H1 (cell line): Measurements from ENCODE around the gene TOMM6. TPM values are rescaled to one million over a fixed set of nuclear protein-coding genes. Genes with fewer than 3 reads are reported as not detected.

Source experiments
- CTCF ChIA-PET: fragments of 300-600 bp; sonication (Branson Sonifier 250); formaldehyde crosslinking; loops from one replicate; lab custom pipeline; 2021; ENCODE audit not compliant: partially characterized antibody; lab: Charles Lee
- POLR2A ChIA-PET: fragments of 300-600 bp; sonication (Branson Sonifier 250); formaldehyde crosslinking; loops from one replicate; lab custom pipeline; 2021; ENCODE audit warnings: inconsistent platforms; ENCODE audit not compliant: partially characterized antibody; lab: Charles Lee
- DNase-seq, 2 experiments: peaks; one replicate each; pipeline versions ENCODE4 v3.0.0 to v3.0.0-alpha.2; 2010 to 2022; ENCODE audit warnings: low spot score in 2 of 2, low read depth in 1 of 2, mixed read lengths in 1 of 2
- FAIRE-seq: peaks from 2 replicates; lab custom pipeline; 2011; peaks lifted over from hg19 to GRCh38; lab: Jason Lieb, UNC
- H2AFZ ChIP-seq: 2 replicates; pipeline ENCODE4 v1.8.1; 2012; ENCODE audit warnings: low read length, inconsistent platforms
- H2AK5ac ChIP-seq: 2 replicates; pipeline ENCODE4 v1.6.1; 2013; ENCODE audit warnings: low read depth, low read length
- H2BK120ac ChIP-seq: replicated peaks from 2 replicates; pipeline ENCODE3; 2013; ENCODE audit warnings: low read depth, low read length, inconsistent platforms
- H2BK12ac ChIP-seq: 2 replicates; pipeline ENCODE4 v1.6.1; 2013; ENCODE audit warnings: low read depth, low read length
- H2BK15ac ChIP-seq: 2 replicates; pipeline ENCODE4 v1.6.1; 2013; ENCODE audit warnings: low read length
- H2BK20ac ChIP-seq: 2 replicates; pipeline ENCODE4 v1.6.1; 2013; ENCODE audit warnings: low read length
- H2BK5ac ChIP-seq: 2 replicates; pipeline ENCODE4 v1.6.1; 2013; ENCODE audit warnings: low read depth, low read length
- H3K14ac ChIP-seq: 2 replicates; pipeline ENCODE4 v1.6.1; 2013; ENCODE audit warnings: inconsistent platforms; ENCODE audit not compliant: insufficient read length
- H3K18ac ChIP-seq: 2 replicates; pipeline ENCODE4 v1.6.1; 2013; ENCODE audit warnings: low read length; ENCODE audit errors: extremely low read depth
- H3K23ac ChIP-seq: 2 replicates; pipeline ENCODE4 v1.6.1; 2013; ENCODE audit warnings: inconsistent platforms; ENCODE audit not compliant: insufficient read length
- H3K23me2 ChIP-seq: 2 replicates; pipeline ENCODE4 v1.6.1; 2013; ENCODE audit warnings: low read depth, low read length
- H3K27ac ChIP-seq: 2 replicates; pipeline ENCODE4 v1.6.1; 2011; ENCODE audit warnings: low read depth, low read length, inconsistent platforms
- H3K27me3 ChIP-seq, 4 experiments: replicated peaks in 1 of 4; 1 replicate in 1 of 4; 2 replicates in 3 of 4; pipeline versions ENCODE4 v1.6.1 to v1.8.1; 2011 to 2013; ENCODE audit warnings: low read length in 3 of 4, mild to moderate bottlenecking in 3 of 4, inconsistent platforms in 2 of 4, mixed read lengths in 2 of 4, moderate library complexity in 1 of 4; ENCODE audit not compliant: control insufficient read depth in 3 of 4, insufficient read depth in 3 of 4; ENCODE audit errors: extremely low read depth in 1 of 4
- H3K36me3 ChIP-seq, 4 experiments: 2 replicates each; pipeline versions ENCODE4 v1.6.1 to v1.8.1; 2011 to 2013; ENCODE audit warnings: mild to moderate bottlenecking in 4 of 4, low read length in 3 of 4, moderate library complexity in 2 of 4, control low read depth in 1 of 4, inconsistent platforms in 1 of 4; ENCODE audit not compliant: insufficient read depth in 4 of 4, control insufficient read depth in 2 of 4
- H3K4ac ChIP-seq: replicated peaks from 2 replicates; pipeline ENCODE3; 2013; ENCODE audit warnings: low read length, low read depth, mixed read lengths, inconsistent platforms; ENCODE audit not compliant: insufficient read length
- H3K4me1 ChIP-seq, 4 experiments: replicated peaks in 1 of 4; 1 replicate in 1 of 4; 2 replicates in 3 of 4; pipeline versions ENCODE4 v1.6.1 to v1.8.1; 2011 to 2013; ENCODE audit warnings: low read length in 3 of 4, inconsistent platforms in 2 of 4, mixed read lengths in 1 of 4; ENCODE audit not compliant: insufficient read depth in 4 of 4, control insufficient read depth in 3 of 4
- H3K4me2 ChIP-seq, 2 experiments: 2 replicates each; pipeline versions ENCODE4 v1.6.1 to v1.8.1; 2011 to 2013; ENCODE audit warnings: low read depth in 2 of 2, low read length in 2 of 2, control low read depth in 1 of 2, inconsistent platforms in 1 of 2, mild to moderate bottlenecking in 1 of 2; ENCODE audit not compliant: insufficient read depth in 1 of 2
- H3K4me3 ChIP-seq, 4 experiments: fragments of 200-600, 300-600 bp in 1 of 4; sonication (generic), shearing (Covaris generic), sonication (Bioruptor Twin) in 1 of 4; 2 replicates each; pipeline versions ENCODE4 v1.5.1 to v1.8.1; 2011 to 2016; ENCODE audit warnings: low read length in 4 of 4, low read depth in 3 of 4, control low read depth in 2 of 4, inconsistent platforms in 2 of 4, mild to moderate bottlenecking in 2 of 4, mixed read lengths in 1 of 4, moderate library complexity in 1 of 4; ENCODE audit not compliant: insufficient read depth in 2 of 4; ENCODE audit errors: extremely low read depth in 1 of 4
- H3K56ac ChIP-seq: replicated peaks from 2 replicates; pipeline ENCODE3; 2013; ENCODE audit warnings: low read depth, mild to moderate bottlenecking, mixed read lengths, low read length, inconsistent platforms; ENCODE audit not compliant: insufficient read length
- H3K79me1 ChIP-seq: 2 replicates; pipeline ENCODE4 v1.6.1; 2013; ENCODE audit warnings: low read depth, low read length, control low read depth
- H3K79me2 ChIP-seq, 2 experiments: 2 replicates each; pipeline versions ENCODE4 v1.6.1 to v1.8.1; 2012 to 2013; ENCODE audit warnings: low read length in 2 of 2, mild to moderate bottlenecking in 2 of 2, inconsistent platforms in 1 of 2; ENCODE audit not compliant: insufficient read depth in 2 of 2, control insufficient read depth in 1 of 2
- H3K9ac ChIP-seq, 4 experiments: replicated peaks in 1 of 4; 1 replicate in 1 of 4; 2 replicates in 3 of 4; pipeline versions ENCODE4 v1.6.1 to v1.8.1; 2011 to 2013; ENCODE audit warnings: low read depth in 3 of 4, low read length in 3 of 4, control low read depth in 2 of 4, mild to moderate bottlenecking in 2 of 4, moderate library complexity in 2 of 4, inconsistent platforms in 1 of 4; ENCODE audit errors: extremely low read depth in 1 of 4
- H3K9me3 ChIP-seq, 2 experiments: 2 replicates each; pipeline versions ENCODE4 v1.6.1 to v1.8.1; 2012 to 2013; ENCODE audit warnings: mild to moderate bottlenecking in 2 of 2, moderate library complexity in 2 of 2, control low read depth in 1 of 2, inconsistent platforms in 1 of 2, low read depth in 1 of 2, low read length in 1 of 2, mixed read lengths in 1 of 2; ENCODE audit not compliant: insufficient read depth in 2 of 2
- H4K20me1 ChIP-seq, 2 experiments: replicated peaks in 1 of 2; 2 replicates each; pipeline versions ENCODE3 to v1.8.1; 2011 to 2013; ENCODE audit warnings: inconsistent platforms in 2 of 2, low read length in 2 of 2, mild to moderate bottlenecking in 1 of 2; ENCODE audit not compliant: insufficient read depth in 2 of 2, control insufficient read depth in 1 of 2
- H4K5ac ChIP-seq: 2 replicates; pipeline ENCODE4 v1.6.1; 2013; ENCODE audit warnings: low read length, low read depth, mixed read lengths, inconsistent platforms; ENCODE audit not compliant: insufficient read length
- H4K8ac ChIP-seq: 2 replicates; pipeline ENCODE4 v1.8.0; 2013; ENCODE audit warnings: mild to moderate bottlenecking, moderate library complexity, low read length, inconsistent platforms; ENCODE audit not compliant: insufficient read depth; ENCODE audit errors: extremely low read depth
- H4K91ac ChIP-seq: replicated peaks from 2 replicates; pipeline ENCODE3; 2013; ENCODE audit warnings: low read length, mixed read lengths, inconsistent platforms; ENCODE audit not compliant: insufficient read length
- EZH2 ChIP-seq: fragments of 200-600 bp; sonication (generic); IDR thresholded peaks from 2 replicates; pipeline ENCODE4 v1.7.1; 2012; ENCODE audit warnings: low read depth, mild to moderate bottlenecking, moderate library complexity, low read length, inconsistent platforms; ENCODE audit not compliant: severe bottlenecking
- FOSL1 ChIP-seq: IDR thresholded peaks from 2 replicates; pipeline ENCODE4 v1.6.1; 2011; ENCODE audit warnings: mild to moderate bottlenecking, low read depth, low read length, moderate library complexity; ENCODE audit not compliant: insufficient read depth
- KDM5A ChIP-seq: fragments of 200-600 bp; IDR thresholded peaks from 2 replicates; pipeline ENCODE4 v1.7.1; 2012; ENCODE audit warnings: mild to moderate bottlenecking, low read length, inconsistent platforms, mixed read lengths
- MAX ChIP-seq: IDR thresholded peaks from 2 replicates; pipeline ENCODE4 v1.6.1; 2012; ENCODE audit warnings: inconsistent platforms
- POLR2AphosphoS5 ChIP-seq: IDR thresholded peaks from 2 replicates; pipeline ENCODE4 v1.6.1; 2011; ENCODE audit warnings: low read depth, low read length
- SP1 ChIP-seq: IDR thresholded peaks from 2 replicates; pipeline ENCODE4 v1.6.1; 2011; ENCODE audit warnings: low read depth, low read length
- SP4 ChIP-seq: IDR thresholded peaks from 2 replicates; pipeline ENCODE4 v1.6.1; 2012; ENCODE audit warnings: low read length, inconsistent platforms
- SUZ12 ChIP-seq: fragments of 200-600 bp; sonication (generic); IDR thresholded peaks from 2 replicates; pipeline ENCODE4 v1.6.1; 2012; ENCODE audit warnings: mild to moderate bottlenecking, inconsistent platforms, low read length, moderate library complexity, mixed read lengths
- TBP ChIP-seq: IDR thresholded peaks from 2 replicates; pipeline ENCODE4 v1.6.1; 2011; ENCODE audit warnings: low read depth, low read length, improper control_type of control experiment
- WGBS, 2 experiments: shearing (Covaris generic) in 1 of 2; methylation state at CpG; one replicate each; pipeline versions ENCODE4 v1.1.6 to v1.1.7; 2013 to 2015; ENCODE audit warnings: low lambda C conversion rate in 2 of 2, mixed read lengths in 2 of 2, inconsistent platforms in 1 of 2, low coverage in 1 of 2, missing lambda C conversion rate in 1 of 2; ENCODE audit not compliant: insufficient replicate concordance in 2 of 2, insufficient coverage in 1 of 2, insufficient read length in 1 of 2; ENCODE audit errors: extremely low coverage in 1 of 2, missing lambda C conversion rate in 1 of 2; 5-methylcytosine and 5-hydroxymethylcytosine counted together
- polyA plus RNA-seq, 7 experiments: library from polyadenylated mRNA; depleted of rRNA in 3 of 7; stranded (reverse) in 5 of 7; unstranded in 2 of 7; fragments of >200 nt in 5 of 7; fragments of 200-250 nt in 2 of 7; gene quantifications; 1 replicate in 5 of 7; 2 replicates in 1 of 7; 4 replicates in 1 of 7; pipeline versions ENCODE4 v1.2.1 to v1.2.3, GENCODE V29; 2011 to 2013; ENCODE audit warnings: missing spikeins in 2 of 7, mixed read lengths in 2 of 7
- total RNA-seq: library from RNA; stranded (reverse); fragmentation: NEBNext Ultra II Directional; extraction: Animal tissue kit (Norgen Biotek cat#: 25700); gene quantifications from 2 replicates; pipeline ENCODE4 v1.2.1, GENCODE V29; 2021

TOMM6 gene
- total and polyA plus RNA-seq, 2 of the 8 experiments (the other 6 are each of a cell fraction or from before 2014, with no cell fraction given) = 228 to 560 TPM

- Histone ChIP-seq H3K23ac (no peak overlapping the region), H4K5ac (no peak overlapping the region), H3K56ac (no peak overlapping the region), H2BK5ac (no peak overlapping the region), H3K27me3 (no peaks in the 10 kb centered on the region), H2BK120ac (no peak overlapping the region), H3K36me3 (peaks cover 0 to 17% (median 5%) of the 10 kb centered on the region in 4 experiments; a peak in 4 of 8 replicates), H2BK12ac (no peak overlapping the region), H3K23me2 (no peaks in the 10 kb centered on the region), H3K4me3 (no peak overlapping the region), H3K79me2 (no peaks in the 10 kb centered on the region), H3K4me2 (no peak overlapping the region), H2AK5ac (no peak overlapping the region), H3K14ac (no peak overlapping the region), H3K9ac (no peak overlapping the region), H4K20me1 (peaks cover 0 to 5% of the 10 kb centered on the region in 2 experiments), H2AFZ (no peak overlapping the region), H3K4ac (no peak overlapping the region), H3K4me1 (no peaks in the 10 kb centered on the region), H4K91ac (no peak overlapping the region), H2BK15ac (no peak overlapping the region), H3K9me3 (no peaks in the 10 kb centered on the region), H3K27ac (no peak overlapping the region), H3K18ac (no peak overlapping the region), H4K8ac (no peak overlapping the region; the same call in 1 of the 2 replicates), H2BK20ac (no peak overlapping the region), H3K79me1 (no peaks in the 10 kb centered on the region)
- 96% methylated on average over 72 of the region's 74 CpGs; no CpG with 5 or more reads in 1 of the 2 experiments for WGBS, 2 experiments
- no peak for DNase-seq
- POLR2A ChIA-PET = interaction anchor here (1.2 to 3.1 kb wide), 3 partner anchors 15 to 18 kb away, joined by 4 to 8 read pairs (median 4); partner anchors contain the start of gene TOMM6
- CTCF ChIA-PET = interaction anchor here (0.6 to 1.6 kb wide), 8 partner anchors 8 to 298 kb away, joined by 3 to 6 read pairs (median 3); partner anchors contain the start of gene TOMM6
- TF ChIP-seq SP4 (no peak), KDM5A (no peak), SUZ12 (no peak), FOSL1 (no peak), POLR2AphosphoS5 (no peak), EZH2 (no peak), TBP (no peak), SP1 (no peak), MAX (no peak)
- no peak for FAIRE-seq
These were observed 18.6 kb downstream of the TOMM6 start for GRCh38 chr6:41805830-41806774.
